H1 (cell line): ENCODE measurements around the gene COMP.
"Not testable (repeated sequence)": the region's sequence is repeated elsewhere in the genome, so short reads cannot be mapped to it uniquely, and the experiment has no call there.

Source experiments
- KDM1A ChIP-seq: fragments of 200-600, 300-600 bp; sonication (generic); IDR thresholded peaks from 2 replicates; pipeline ENCODE4 v1.7.1; 2016; ENCODE audit warnings: mild to moderate bottlenecking, low read length, borderline replicate concordance
- MAFK ChIP-seq: IDR thresholded peaks from 2 replicates; pipeline ENCODE4 v1.6.1; 2012; ENCODE audit warnings: low read depth, mild to moderate bottlenecking, improper control_type of control experiment, low read length
- POLR2AphosphoS5 ChIP-seq: IDR thresholded peaks from 2 replicates; pipeline ENCODE4 v1.6.1; 2011; ENCODE audit warnings: low read depth, low read length
- TAF1 ChIP-seq: IDR thresholded peaks from 2 replicates; pipeline ENCODE4 v1.6.1; 2011; ENCODE audit warnings: mild to moderate bottlenecking, low read depth, low read length
- TAF7 ChIP-seq: optimal IDR thresholded peaks from 2 replicates; pipeline ENCODE3; 2011; ENCODE audit warnings: low read depth, mild to moderate bottlenecking, inconsistent platforms, low read length, moderate library complexity, borderline replicate concordance
- TCF12 ChIP-seq: IDR thresholded peaks from 2 replicates; pipeline ENCODE4 v1.6.1; 2011; ENCODE audit warnings: low read depth, mild to moderate bottlenecking, low read length
- TF ChIP-seq, protein P1 (sequence below), 3 experiments: IDR thresholded peaks; 1 replicate in 2 of 3; 2 replicates in 1 of 3; pipeline versions ENCODE4 v1.5.1 to v1.6.1; 2011; ENCODE audit warnings: low read length in 3 of 3, mild to moderate bottlenecking in 3 of 3, inconsistent platforms in 2 of 3, low read depth in 1 of 3, moderate library complexity in 1 of 3; ENCODE audit not compliant: insufficient read depth in 1 of 3; ENCODE audit errors: control extremely low read depth in 1 of 3

DNA sequence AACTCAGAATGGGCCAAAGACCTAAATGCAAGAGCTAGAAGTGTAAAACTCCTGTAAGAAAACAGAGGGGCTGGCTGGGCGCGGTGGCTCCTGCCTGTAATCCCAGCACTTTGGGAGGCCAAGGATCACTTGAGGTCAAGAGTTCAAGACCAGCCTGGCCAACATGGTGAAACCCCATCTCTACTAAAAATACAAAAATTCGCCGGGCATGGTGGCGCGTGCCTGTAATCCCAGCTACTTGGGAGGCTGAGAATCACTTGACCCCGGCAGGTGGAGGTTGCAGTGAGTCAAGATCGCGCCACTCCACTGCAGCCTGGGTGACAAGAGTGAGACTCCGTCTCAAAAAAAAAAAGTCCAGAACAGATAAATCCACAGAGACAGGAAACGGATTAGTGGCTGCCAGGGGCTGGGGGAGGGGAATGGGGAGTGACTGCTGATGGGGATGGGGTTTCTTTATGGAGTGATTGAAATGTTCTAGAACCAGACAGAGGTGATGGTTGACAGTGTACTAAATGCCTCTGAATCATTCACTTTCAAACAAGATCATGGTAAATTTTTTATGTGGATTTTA lies 57.3 kb downstream of the COMP start:
- not testable (repeated sequence) for TF ChIP-seq TAF1, KDM1A, MAFK, TAF7, TCF12, POLR2AphosphoS5
- TF ChIP-seq, protein P1, sequence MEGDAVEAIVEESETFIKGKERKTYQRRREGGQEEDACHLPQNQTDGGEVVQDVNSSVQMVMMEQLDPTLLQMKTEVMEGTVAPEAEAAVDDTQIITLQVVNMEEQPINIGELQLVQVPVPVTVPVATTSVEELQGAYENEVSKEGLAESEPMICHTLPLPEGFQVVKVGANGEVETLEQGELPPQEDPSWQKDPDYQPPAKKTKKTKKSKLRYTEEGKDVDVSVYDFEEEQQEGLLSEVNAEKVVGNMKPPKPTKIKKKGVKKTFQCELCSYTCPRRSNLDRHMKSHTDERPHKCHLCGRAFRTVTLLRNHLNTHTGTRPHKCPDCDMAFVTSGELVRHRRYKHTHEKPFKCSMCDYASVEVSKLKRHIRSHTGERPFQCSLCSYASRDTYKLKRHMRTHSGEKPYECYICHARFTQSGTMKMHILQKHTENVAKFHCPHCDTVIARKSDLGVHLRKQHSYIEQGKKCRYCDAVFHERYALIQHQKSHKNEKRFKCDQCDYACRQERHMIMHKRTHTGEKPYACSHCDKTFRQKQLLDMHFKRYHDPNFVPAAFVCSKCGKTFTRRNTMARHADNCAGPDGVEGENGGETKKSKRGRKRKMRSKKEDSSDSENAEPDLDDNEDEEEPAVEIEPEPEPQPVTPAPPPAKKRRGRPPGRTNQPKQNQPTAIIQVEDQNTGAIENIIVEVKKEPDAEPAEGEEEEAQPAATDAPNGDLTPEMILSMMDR (IDR thresholded peaks at IDR 0.05; ENCODE audit: control extremely low read depth in 1 of 3, insufficient read depth in 1 of 3, low read depth in 1 of 3, low read length in 3 of 3) = not testable (repeated sequence)
